ENCODE measurements around the gene MDK. TPM values are rescaled to one million over a fixed set of nuclear protein-coding genes. Genes with fewer than 3 reads are reported as not detected.
"Not testable (repeated sequence)": the region's sequence is repeated elsewhere in the genome, so short reads cannot be mapped to it uniquely, and the experiment has no call there.

Gene MDK
- total RNA-seq, 1 donor from 2014 or later: 5.4 TPM

GRCh38 chr11:46378296-46378695, 3.2 kb upstream of the MDK start:
- Mint-ChIP-seq H3K27me3 (peaks cover 5% of the 10 kb centered on the region), H3K36me3 (ENCODE audit: low read depth) (peaks cover 39% of the 10 kb centered on the region), H3K9me3 (no peaks in the 10 kb centered on the region), H3K27ac (no peak overlapping the region), H3K4me3 (no peak overlapping the region), H3K4me1 (peaks cover 9% of the 10 kb centered on the region)
- DNase-seq: no peak
- intact Hi-C loops (cut with micrococcal nuclease): no loop called here

GRCh38 chr11:46378811-46379481, 2.5 kb upstream of the MDK start:
- DNase-seq: no peak
- no peak overlapping the region for H3K4me3 Mint-ChIP-seq
- H3K27me3 Mint-ChIP-seq: peaks cover 8% of the 10 kb centered on the region
- no peaks in the 10 kb centered on the region for H3K9me3 Mint-ChIP-seq
- peaks cover 37% of the 10 kb centered on the region for H3K36me3 Mint-ChIP-seq (ENCODE audit: low read depth)
- intact Hi-C loops (cut with micrococcal nuclease): no loop called here
- peaks cover 9% of the 10 kb centered on the region for H3K4me1 Mint-ChIP-seq
- peak overlapping the region; percentile 75 for H3K27ac Mint-ChIP-seq

GRCh38 chr11:46379482-46380293, 1.8 kb upstream of the MDK start:
- not testable (repeated sequence) for H3K27me3 Mint-ChIP-seq, H3K9me3 Mint-ChIP-seq, H3K4me3 Mint-ChIP-seq, DNase-seq, H3K4me1 Mint-ChIP-seq
- intact Hi-C loops (cut with micrococcal nuclease): loop anchor here (1.0 to 2.0 kb wide), 3 partner anchors 19 to 141 kb away; no protein-coding TSS in a partner anchor
- Mint-ChIP-seq H3K27ac (peak overlapping the region; percentile 75), H3K36me3 (ENCODE audit: low read depth) (peaks cover 35% of the 10 kb centered on the region)

GRCh38 chr11:46380340-46381047, 975 bp upstream of the MDK start:
- Mint-ChIP-seq H3K4me1 (peaks cover 9% of the 10 kb centered on the region), H3K27ac (peak overlapping the region; percentile 80), H3K4me3 (peak overlapping the region; percentile 79), H3K9me3 (no peaks in the 10 kb centered on the region), H3K27me3 (peaks cover 10% of the 10 kb centered on the region), H3K36me3 (ENCODE audit: low read depth) (peaks cover 30% of the 10 kb centered on the region)
- intact Hi-C loops (cut with micrococcal nuclease): loop anchor here (1.0 to 2.0 kb wide), 4 partner anchors 9 to 142 kb away; no protein-coding TSS in a partner anchor
- peak; percentile 91 for DNase-seq

- Mint-ChIP-seq H3K27ac (peak overlapping the region; percentile 71), H3K4me1 (peaks cover 14% of the 10 kb centered on the region), H3K9me3 (no peaks in the 10 kb centered on the region), H3K4me3 (peak overlapping the region; percentile 79), H3K27me3 (peaks cover 24% of the 10 kb centered on the region), H3K36me3 (ENCODE audit: low read depth) (peaks cover 19% of the 10 kb centered on the region)
- intact Hi-C loops (cut with micrococcal nuclease): loop anchor here (1.0 to 2.0 kb wide), 3 partner anchors 7 to 143 kb away; no protein-coding TSS in a partner anchor
- peak; percentile 75 for DNase-seq
These were observed 563 bp downstream of the MDK start for GRCh38 chr11:46381819-46382645.

- intact Hi-C loops (cut with micrococcal nuclease): no loop called here
- peaks cover 29% of the 10 kb centered on the region for H3K27me3 Mint-ChIP-seq
- no peak overlapping the region for H3K4me3 Mint-ChIP-seq
- H3K27ac Mint-ChIP-seq: no peak overlapping the region
- H3K36me3 Mint-ChIP-seq (ENCODE audit: low read depth): peaks cover 11% of the 10 kb centered on the region
- H3K4me1 Mint-ChIP-seq: peaks cover 17% of the 10 kb centered on the region
- DNase-seq: no peak
- no peaks in the 10 kb centered on the region for H3K9me3 Mint-ChIP-seq
These were observed 1.4 kb downstream of the MDK start for GRCh38 chr11:46382646-46383403.

GRCh38 chr11:46383404-46383758, 1.9 kb downstream of the MDK start:
- Mint-ChIP-seq H3K27ac (no peak overlapping the region), H3K27me3 (peaks cover 34% of the 10 kb centered on the region), H3K4me3 (peak overlapping the region; percentile 26), H3K36me3 (ENCODE audit: low read depth) (peaks cover 6% of the 10 kb centered on the region), H3K4me1 (peaks cover 22% of the 10 kb centered on the region), H3K9me3 (no peaks in the 10 kb centered on the region)
- no peak for DNase-seq
- intact Hi-C loops (cut with micrococcal nuclease): no loop called here

- intact Hi-C loops (cut with micrococcal nuclease): no loop called here
- Mint-ChIP-seq H3K4me1 (peaks cover 25% of the 10 kb centered on the region), H3K27me3 (peaks cover 41% of the 10 kb centered on the region), H3K9me3 (no peaks in the 10 kb centered on the region), H3K4me3 (no peak overlapping the region), H3K27ac (no peak overlapping the region), H3K36me3 (ENCODE audit: low read depth) (peaks cover 6% of the 10 kb centered on the region)
- DNase-seq: no peak
These were observed 2.7 kb downstream of the MDK start for GRCh38 chr11:46383974-46384701.

- Mint-ChIP-seq H3K27ac (no peak overlapping the region), H3K4me1 (peaks cover 23% of the 10 kb centered on the region), H3K4me3 (no peak overlapping the region), H3K9me3 (no peaks in the 10 kb centered on the region), H3K36me3 (ENCODE audit: low read depth) (peaks cover 2% of the 10 kb centered on the region), H3K27me3 (peaks cover 53% of the 10 kb centered on the region)
- no peak for DNase-seq
- intact Hi-C loops (cut with micrococcal nuclease): no loop called here
These were observed 3.9 kb downstream of the MDK start for GRCh38 chr11:46385169-46386004.

- Mint-ChIP-seq H3K4me1 (peaks cover 22% of the 10 kb centered on the region), H3K36me3 (ENCODE audit: low read depth) (peaks cover 2% of the 10 kb centered on the region), H3K9me3 (no peaks in the 10 kb centered on the region), H3K27ac (no peak overlapping the region), H3K4me3 (no peak overlapping the region), H3K27me3 (peaks cover 60% of the 10 kb centered on the region)
- DNase-seq: no peak
- intact Hi-C loops (cut with micrococcal nuclease): no loop called here
These were observed 4.6 kb downstream of the MDK start for GRCh38 chr11:46386005-46386578.

GRCh38 chr11:46386674-46387073, 5.2 kb downstream of the MDK start:
- Mint-ChIP-seq H3K27me3 (peaks cover 60% of the 10 kb centered on the region), H3K4me3 (no peak overlapping the region), H3K27ac (no peak overlapping the region), H3K9me3 (no peaks in the 10 kb centered on the region), H3K36me3 (ENCODE audit: low read depth) (peaks cover 2% of the 10 kb centered on the region), H3K4me1 (peaks cover 22% of the 10 kb centered on the region)
- DNase-seq: no peak
- intact Hi-C loops (cut with micrococcal nuclease): no loop called here
